Uterus (tissue), 4 donors: ENCODE data around the gene CADM2. TPM values are rescaled to one million over a fixed set of nuclear protein-coding genes. Genes with fewer than 3 reads are reported as not detected.

Experiments used
- DNase-seq, 2 donors: peaks; one replicate each; pipeline ENCODE4 v3.0.0-alpha.2; 2019 to 2020
- H3K27ac ChIP-seq, 2 donors: fragments of 200-600 bp; sonication (generic); 1 replicate in 1 of 2; 2 replicates in 1 of 2; pipeline ENCODE4 v1.5.1; 2016 to 2018
- H3K27me3 ChIP-seq, 2 donors: fragments of 200-600 bp; sonication (generic); one replicate each; pipeline ENCODE4 v1.5.1; 2018 to 2019; ENCODE audit warnings: control low read depth in 1 of 2
- H3K36me3 ChIP-seq, 2 donors: fragments of 200-600 bp; sonication (generic); one replicate each; pipeline ENCODE4 v1.5.1; 2019; ENCODE audit warnings: control low read depth in 1 of 2
- H3K4me1 ChIP-seq, 2 donors: fragments of 200-600 bp; sonication (generic); one replicate each; pipeline ENCODE4 v1.5.1; 2018 to 2019; ENCODE audit warnings: control low read depth in 1 of 2
- H3K4me3 ChIP-seq, 2 donors: fragments of 200-600 bp; sonication (generic); 1 replicate in 1 of 2; 2 replicates in 1 of 2; pipeline ENCODE4 v1.5.1; 2018 to 2019; ENCODE audit warnings: mild to moderate bottlenecking in 1 of 2
- H3K9me3 ChIP-seq, 2 donors: fragments of 200-600 bp; sonication (generic); one replicate each; pipeline ENCODE4 v1.5.1; 2019; ENCODE audit warnings: control low read depth in 1 of 2
- POLR2A ChIP-seq, 2 donors: fragments of 450-650 bp; IDR thresholded peaks; one replicate each; pipeline ENCODE4 v1.6.1; 2016; ENCODE audit warnings: antibody characterized with exemption in 2 of 2, mild to moderate bottlenecking in 1 of 2, moderate library complexity in 1 of 2
- intact Hi-C: fragments of 100-400 bp; cut with DNase I; formaldehyde crosslinking; loops from one replicate; pipeline ENCODE4 v1.15.1; 2023; ENCODE audit warnings: low total_unique reads
- total RNA-seq, 4 donors: library from RNA; depleted of rRNA in 3 of 4; stranded (reverse); fragments of >200 nt in 3 of 4; gene quantifications; one replicate each; pipeline versions ENCODE4 v1.1.0 to v1.2.4, GENCODE V29; 2014 to 2023
- TF ChIP-seq, protein P1 (sequence below), 4 experiments: fragments of 200-600 bp in 2 of 4; fragments of 450-650 bp in 2 of 4; sonication (generic) in 2 of 4; IDR thresholded peaks; one replicate each; pipeline ENCODE4 v1.5.1; 2016 to 2019; ENCODE audit warnings: antibody characterized with exemption in 4 of 4, mild to moderate bottlenecking in 2 of 4, moderate library complexity in 1 of 4
- donor health status: DM: yes; HTN: yes; CAD: no.

CADM2 gene
- total RNA-seq, 4 donors from 2014 or later: 0.29 to 6.6 (median 0.85) TPM; not detected in 1

DNA sequence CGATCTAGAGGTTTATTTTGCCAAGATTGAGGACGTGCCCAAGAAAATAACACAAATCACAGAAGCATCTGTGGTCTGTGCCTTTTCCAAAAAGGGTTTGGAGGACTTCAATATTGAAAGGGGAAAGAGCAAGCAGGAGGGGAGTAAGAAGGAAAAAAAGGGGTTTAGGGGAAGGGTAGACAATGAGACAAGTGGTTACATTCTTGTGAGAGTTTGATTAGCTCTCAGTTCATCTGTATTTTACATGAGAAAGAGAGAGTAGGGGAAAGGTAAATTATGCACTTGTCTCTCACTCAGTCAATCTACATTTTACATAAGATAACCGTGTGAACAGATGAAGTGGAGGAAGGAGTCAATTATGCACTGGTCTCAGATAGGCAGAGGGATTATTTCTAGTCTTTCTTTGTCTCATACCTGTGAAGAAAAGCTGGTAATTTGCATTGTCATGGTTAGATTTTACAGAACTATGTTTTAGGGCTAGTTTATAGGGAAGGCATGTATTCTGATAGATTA is 931.3 kb downstream of the CADM2 start:
- Histone ChIP-seq H3K4me1 (no peaks in the 10 kb centered on the region), H3K27ac (no peak overlapping the region), H3K9me3 (no peaks in the 10 kb centered on the region), H3K36me3 (no peaks in the 10 kb centered on the region), H3K27me3 (no peaks in the 10 kb centered on the region), H3K4me3 (no peak overlapping the region)
- intact Hi-C loops: no loop called here
- TF ChIP-seq, protein P1, sequence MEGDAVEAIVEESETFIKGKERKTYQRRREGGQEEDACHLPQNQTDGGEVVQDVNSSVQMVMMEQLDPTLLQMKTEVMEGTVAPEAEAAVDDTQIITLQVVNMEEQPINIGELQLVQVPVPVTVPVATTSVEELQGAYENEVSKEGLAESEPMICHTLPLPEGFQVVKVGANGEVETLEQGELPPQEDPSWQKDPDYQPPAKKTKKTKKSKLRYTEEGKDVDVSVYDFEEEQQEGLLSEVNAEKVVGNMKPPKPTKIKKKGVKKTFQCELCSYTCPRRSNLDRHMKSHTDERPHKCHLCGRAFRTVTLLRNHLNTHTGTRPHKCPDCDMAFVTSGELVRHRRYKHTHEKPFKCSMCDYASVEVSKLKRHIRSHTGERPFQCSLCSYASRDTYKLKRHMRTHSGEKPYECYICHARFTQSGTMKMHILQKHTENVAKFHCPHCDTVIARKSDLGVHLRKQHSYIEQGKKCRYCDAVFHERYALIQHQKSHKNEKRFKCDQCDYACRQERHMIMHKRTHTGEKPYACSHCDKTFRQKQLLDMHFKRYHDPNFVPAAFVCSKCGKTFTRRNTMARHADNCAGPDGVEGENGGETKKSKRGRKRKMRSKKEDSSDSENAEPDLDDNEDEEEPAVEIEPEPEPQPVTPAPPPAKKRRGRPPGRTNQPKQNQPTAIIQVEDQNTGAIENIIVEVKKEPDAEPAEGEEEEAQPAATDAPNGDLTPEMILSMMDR (IDR thresholded peaks at IDR 0.05): no peak
- DNase-seq: no peak

- no peak for DNase-seq
- Histone ChIP-seq H3K36me3 (no peaks in the 10 kb centered on the region), H3K9me3 (no peaks in the 10 kb centered on the region), H3K27ac (no peak overlapping the region), H3K4me1 (no peaks in the 10 kb centered on the region), H3K27me3 (no peaks in the 10 kb centered on the region), H3K4me3 (no peak overlapping the region)
- intact Hi-C loops: no loop called here
- TF ChIP-seq, protein P1 (IDR thresholded peaks at IDR 0.05): no peak
- no peak for TF ChIP-seq POLR2A (IDR thresholded peaks at IDR 0.05)
Measured at GRCh38 chr3:85903434-85903833, 944.6 kb downstream of the CADM2 start.

- no peak for DNase-seq
- Histone ChIP-seq H3K4me1 (no peaks in the 10 kb centered on the region), H3K36me3 (no peaks in the 10 kb centered on the region), H3K4me3 (no peak overlapping the region), H3K9me3 (no peaks in the 10 kb centered on the region), H3K27me3 (no peaks in the 10 kb centered on the region), H3K27ac (no peak overlapping the region)
- no peak for TF ChIP-seq POLR2A (IDR thresholded peaks at IDR 0.05)
- TF ChIP-seq, protein P1 (IDR thresholded peaks at IDR 0.05): no peak
- intact Hi-C loops: no loop called here
Measured at GRCh38 chr3:85912980-85913379, 954.2 kb downstream of the CADM2 start.

DNA sequence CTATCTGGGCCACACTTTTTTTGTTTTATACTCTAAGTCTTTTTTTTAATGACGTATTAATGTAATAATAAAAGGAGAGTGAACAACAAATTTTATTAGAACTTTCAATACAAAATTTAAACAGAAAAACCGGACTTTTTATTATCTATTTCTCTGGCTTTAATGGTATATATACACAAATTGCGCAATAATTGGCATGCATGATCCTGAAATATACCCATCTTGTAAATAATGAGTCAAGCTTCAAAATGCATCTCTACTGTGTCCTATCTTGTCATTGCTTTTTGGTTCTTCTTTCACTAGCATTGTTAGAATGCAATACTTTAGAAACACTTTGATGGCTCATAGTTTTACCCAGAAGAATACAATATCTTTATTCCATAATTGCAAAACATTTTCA is 963.6 kb downstream of the CADM2 start:
- no peak overlapping the region for H3K4me3 ChIP-seq
- H3K4me1 ChIP-seq: no peaks in the 10 kb centered on the region
- no peaks in the 10 kb centered on the region for H3K27me3 ChIP-seq
- no peak for TF ChIP-seq POLR2A (IDR thresholded peaks at IDR 0.05)
- TF ChIP-seq, protein P1 (IDR thresholded peaks at IDR 0.05): no peak
- H3K27ac ChIP-seq: no peak overlapping the region
- DNase-seq: no peak
- intact Hi-C loops: no loop called here
- no peaks in the 10 kb centered on the region for H3K36me3 ChIP-seq
- no peaks in the 10 kb centered on the region for H3K9me3 ChIP-seq

DNA sequence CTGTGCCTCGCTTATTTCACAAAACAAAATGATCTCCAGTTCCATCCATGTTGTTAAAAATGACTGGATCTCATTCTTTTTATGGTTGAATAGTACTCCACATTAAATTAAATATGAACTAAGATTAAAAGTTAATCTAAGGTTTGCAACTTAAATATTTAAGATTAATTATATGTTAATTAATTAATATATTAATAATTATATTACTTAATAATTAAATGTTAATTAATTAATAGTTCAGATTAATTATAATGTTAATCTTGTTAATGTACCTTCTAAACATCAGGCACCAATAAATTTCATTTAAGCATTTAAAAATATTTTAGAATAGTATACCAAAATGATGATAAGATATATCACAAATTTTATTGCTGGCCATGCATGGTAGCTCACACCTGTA is 971.9 kb downstream of the CADM2 start:
- no peaks in the 10 kb centered on the region for H3K4me1 ChIP-seq
- H3K9me3 ChIP-seq: no peaks in the 10 kb centered on the region
- TF ChIP-seq, protein P1 (IDR thresholded peaks at IDR 0.05): no peak
- no peak for TF ChIP-seq POLR2A (IDR thresholded peaks at IDR 0.05)
- H3K4me3 ChIP-seq: no peak overlapping the region
- DNase-seq: no peak
- no peaks in the 10 kb centered on the region for H3K36me3 ChIP-seq
- intact Hi-C loops: no loop called here
- H3K27me3 ChIP-seq: peaks cover 0 to 3% of the 10 kb centered on the region in 2 donors
- no peak overlapping the region for H3K27ac ChIP-seq
